AG20443 (cell line): ENCODE measurements around the gene POLG.

Experiments
- DNase-seq: peaks from one replicate; pipeline ENCODE4 v3.0.0; 2012; ENCODE audit warnings: low spot score, mixed read lengths

The POLG gene

DNA sequence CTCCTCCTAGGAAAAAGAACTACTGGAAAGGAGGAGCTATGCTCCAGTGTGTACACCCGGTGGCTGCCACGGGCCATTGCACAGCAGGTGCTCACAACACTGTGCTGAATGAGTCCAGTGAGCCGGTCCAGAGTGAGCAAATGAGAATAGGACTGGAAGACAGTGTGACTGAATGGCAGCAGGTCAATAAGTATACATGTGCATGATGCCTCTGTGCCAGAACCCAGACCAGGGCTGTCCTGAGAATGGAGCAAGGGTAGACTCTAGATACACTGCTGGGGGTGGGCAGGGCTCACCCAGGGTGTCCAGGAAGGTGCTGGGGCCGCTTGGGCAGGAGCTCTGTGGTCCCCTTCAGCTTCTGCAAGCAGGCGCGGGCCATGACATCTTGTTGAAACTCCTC is 8.3 kb downstream of the POLG start:
- DNase-seq = no peak

GRCh38 chr15:89325039-89325803 is 9.4 kb downstream of the POLG start:
- DNase-seq = no peak

DNA sequence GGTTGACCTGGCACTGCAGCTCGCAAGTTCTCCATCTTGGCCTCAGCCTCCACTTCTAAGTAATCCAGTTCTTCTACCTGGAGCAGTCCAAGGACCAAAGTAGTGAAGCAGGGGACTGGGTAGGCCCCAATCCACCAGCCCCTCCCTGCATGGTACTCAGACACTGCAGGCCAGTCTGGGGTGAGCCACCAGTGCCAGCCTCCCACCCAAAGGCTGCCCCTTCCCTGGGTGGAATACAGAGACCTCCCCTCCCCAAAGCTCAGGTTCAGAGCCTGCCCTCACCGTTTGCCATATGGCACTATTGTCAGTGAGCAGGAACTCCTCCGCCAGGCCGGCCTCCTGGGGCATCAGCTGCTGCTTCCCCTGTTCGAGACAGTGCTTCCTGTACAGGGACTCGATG is 10.8 kb downstream of the POLG start:
- DNase-seq = no peak

- DNase-seq = no peak
Observed at GRCh38 chr15:89322822-89323221, 11.8 kb downstream of the POLG start.

GRCh38 chr15:89321521-89322410 is 12.9 kb downstream of the POLG start:
- DNase-seq = no peak

DNA sequence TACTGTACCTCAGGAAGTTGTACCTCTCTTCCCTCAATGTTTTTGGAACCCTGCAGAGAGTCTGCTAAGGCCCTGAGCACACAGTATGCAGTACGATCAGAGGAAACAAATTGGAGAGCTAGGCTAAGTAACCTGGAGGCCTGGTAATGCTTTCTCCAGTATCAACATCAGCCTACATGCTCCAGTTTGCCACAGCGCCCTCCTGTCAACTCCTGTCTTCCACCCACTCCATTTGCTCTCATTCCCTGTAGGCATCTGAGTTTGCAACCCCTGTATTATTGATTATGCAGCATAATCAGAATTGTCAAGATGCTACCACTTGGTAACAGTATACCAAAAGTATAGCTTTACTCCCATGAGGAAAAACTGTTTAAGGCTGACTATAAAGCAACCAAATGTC is 14.4 kb downstream of the POLG start:
- DNase-seq = no peak

GRCh38 chr15:89319678-89320077 is 14.9 kb downstream of the POLG start:
- DNase-seq = no peak

DNA sequence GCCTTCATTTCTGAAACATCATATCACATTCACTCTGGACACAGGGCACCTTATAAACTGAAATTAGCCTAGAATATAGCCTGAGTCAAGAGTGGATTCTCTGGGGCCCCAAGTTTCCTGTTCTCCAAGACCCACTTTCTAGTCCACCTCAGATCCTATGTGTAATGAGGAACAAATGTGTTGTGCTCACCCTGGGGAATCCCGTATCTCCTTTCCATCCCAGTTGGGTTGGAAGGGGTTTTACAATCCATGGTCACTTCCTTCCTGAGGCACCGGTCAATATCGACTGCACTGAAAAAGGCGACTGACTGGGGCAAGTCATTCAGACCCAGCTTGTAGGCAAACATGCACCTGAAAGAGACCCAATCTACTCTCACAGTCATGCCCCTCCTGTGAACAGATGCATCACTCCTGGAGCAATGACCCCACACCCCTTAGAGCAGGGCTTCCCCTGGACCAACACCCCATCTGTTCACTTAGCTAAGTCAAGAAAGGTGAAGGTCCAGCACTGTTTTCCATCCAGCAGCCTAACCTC is 17.4 kb downstream of the POLG start:
- DNase-seq = no peak

DNA sequence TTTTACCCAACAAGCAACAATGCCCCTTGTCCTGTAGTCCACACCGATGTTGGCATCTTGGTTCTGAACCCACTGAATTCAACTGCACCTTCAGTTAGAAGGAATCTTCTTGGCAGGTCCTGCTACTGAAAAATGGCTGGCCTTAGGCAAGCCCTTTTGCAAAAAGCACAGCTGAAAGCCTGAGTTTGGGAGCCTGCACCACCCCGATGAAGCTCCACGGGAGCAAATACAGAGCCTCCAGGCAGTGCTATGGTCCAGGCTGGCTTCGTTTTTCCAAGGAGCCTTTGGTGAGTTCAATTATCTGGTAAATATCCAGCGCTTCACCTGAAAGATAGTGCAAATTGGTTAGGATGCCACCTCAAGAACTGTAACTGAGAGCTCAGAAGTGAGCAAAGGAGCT is 18.1 kb downstream of the POLG start:
- no peak for DNase-seq

GRCh38 chr15:89315375-89315929 is 19.2 kb downstream of the POLG start:
- no peak for DNase-seq

DNA sequence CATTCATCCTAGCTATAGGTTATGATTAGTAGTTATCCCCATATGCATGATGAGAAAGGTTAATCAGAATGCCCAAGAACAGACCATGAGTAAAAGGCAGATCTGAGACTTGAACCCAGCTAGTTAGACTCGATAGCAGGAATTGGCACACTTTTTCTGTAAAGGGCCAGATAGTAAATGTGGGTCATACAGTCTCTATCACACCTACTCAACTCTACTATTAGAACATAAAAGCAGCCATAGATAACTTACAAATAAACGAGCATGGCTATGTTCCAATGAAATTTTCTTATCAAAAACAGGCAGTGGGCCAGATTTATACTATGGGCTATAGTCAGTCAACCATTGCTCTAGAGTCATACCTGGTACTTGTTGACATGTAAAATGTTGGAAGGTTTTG is 24.6 kb downstream of the POLG start:
- DNase-seq = no peak

GRCh38 chr15:89308236-89308635 is 26.4 kb downstream of the POLG start:
- DNase-seq = no peak

- peak; percentile 53 for DNase-seq
Observed at GRCh38 chr15:89307791-89308190, 26.8 kb downstream of the POLG start.

DNA sequence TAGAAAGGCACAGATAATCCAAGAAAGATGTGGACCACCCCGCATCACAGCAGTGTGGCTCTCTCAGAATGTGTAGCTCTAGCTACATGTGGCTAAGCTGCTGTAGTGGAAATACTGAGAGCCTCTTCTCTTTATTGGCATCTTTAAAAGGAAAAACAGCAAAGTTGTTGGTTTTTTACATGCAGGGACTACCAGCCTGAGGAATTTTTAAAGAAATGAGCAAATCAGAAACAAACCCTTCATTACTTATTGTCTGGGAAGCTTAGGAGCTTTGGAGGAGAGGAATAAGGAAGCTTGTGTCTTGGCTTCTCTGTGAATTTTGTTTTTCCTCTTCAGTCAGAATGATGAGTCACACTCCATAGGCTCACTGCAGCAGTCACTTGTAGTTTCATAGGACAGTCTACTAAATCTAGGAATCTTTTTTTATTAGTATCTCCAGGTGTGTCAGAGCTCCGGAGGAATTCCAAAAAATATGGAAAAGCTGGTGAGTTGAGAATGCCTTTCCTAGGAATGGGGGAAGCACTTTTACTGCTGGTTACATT is 27.5 kb downstream of the POLG start:
- peak; percentile 48 for DNase-seq

GRCh38 chr15:89305395-89305794 is 29.2 kb downstream of the POLG start:
- no peak for DNase-seq

DNA sequence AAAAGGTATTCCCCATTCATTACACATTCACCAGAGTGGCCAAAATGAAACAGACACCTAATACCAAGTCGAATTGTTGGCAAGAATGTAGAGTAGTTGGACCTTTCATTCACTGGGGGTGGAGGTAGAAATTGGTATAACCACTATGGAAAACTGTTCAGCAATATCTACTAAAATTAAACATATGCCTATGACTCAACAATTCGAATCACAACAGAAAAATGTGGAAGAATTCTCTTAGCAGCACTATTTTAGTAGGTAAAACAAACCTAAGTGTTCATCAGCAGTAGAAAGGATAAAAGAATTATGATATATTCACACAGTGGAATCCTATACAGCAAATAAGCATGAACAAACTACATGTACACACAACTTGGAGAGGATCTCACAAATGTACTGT is 30.6 kb downstream of the POLG start:
- DNase-seq = no peak

GRCh38 chr15:89301304-89302089 is 33.1 kb downstream of the POLG start:
- no peak for DNase-seq

GRCh38 chr15:89299896-89300295 is 34.7 kb downstream of the POLG start:
- peak; percentile 32 for DNase-seq

DNA sequence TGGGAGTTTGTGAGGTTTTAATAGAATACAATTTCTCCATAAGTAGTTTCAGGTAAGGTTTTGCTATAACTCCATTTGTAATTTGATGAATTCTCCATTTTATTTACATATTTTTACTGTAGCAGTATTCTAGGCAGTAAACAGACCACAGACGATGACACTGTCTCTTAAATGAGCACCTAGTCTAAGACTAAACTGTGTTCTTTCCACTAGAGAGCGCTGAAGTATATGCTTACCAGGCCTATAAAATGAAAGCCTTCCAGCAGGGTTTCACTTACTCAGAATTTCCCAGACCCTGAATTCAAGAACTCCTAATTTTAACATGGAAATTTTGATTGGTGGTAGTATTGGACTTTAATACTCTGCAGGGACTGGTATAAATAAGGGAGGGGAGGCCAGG is 41.6 kb downstream of the POLG start:
- DNase-seq = no peak

- DNase-seq = no peak
Observed at GRCh38 chr15:89291934-89292438, 42.6 kb downstream of the POLG start.

DNA sequence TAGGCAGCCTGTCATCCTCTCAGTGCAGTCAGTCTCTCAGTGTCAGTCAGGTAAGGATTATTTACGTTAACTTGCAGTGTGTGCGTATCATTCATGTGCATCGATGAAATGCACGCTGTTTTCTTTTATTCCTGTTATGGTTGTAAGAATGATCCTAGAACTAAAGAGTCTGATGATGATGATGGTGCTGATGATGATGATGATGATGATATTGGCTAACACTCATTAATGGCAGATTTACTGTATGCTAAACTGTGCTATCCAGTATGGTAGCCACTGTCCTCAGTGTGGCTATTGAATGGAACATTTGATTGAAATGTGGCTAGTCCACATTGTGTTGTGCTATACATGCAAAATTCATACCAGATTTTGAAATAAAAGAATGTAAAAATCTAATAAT is 51.4 kb downstream of the POLG start:
- DNase-seq = no peak
